Mucosa of rectum (tissue), 2 donors: Measurements from ENCODE around the gene LDLRAD1.
"Not testable (repeated sequence)": the region's sequence is repeated elsewhere in the genome, so short reads cannot be mapped to it uniquely, and the experiment has no call there.

Experiments used
- H3K27ac ChIP-seq, 2 donors: one replicate each; pipeline ENCODE4 v1.7.0; 2013; ENCODE audit warnings: inconsistent platforms in 2 of 2, low read depth in 2 of 2, low read length in 2 of 2
- H3K27me3 ChIP-seq, 2 donors: one replicate each; pipeline ENCODE4 v1.7.0; 2013; ENCODE audit warnings: low read length in 2 of 2; ENCODE audit not compliant: control insufficient read depth in 2 of 2, insufficient read depth in 2 of 2
- H3K36me3 ChIP-seq, 2 donors: one replicate each; pipeline ENCODE4 v1.7.0; 2013; ENCODE audit warnings: low read length in 2 of 2; ENCODE audit not compliant: control insufficient read depth in 2 of 2, insufficient read depth in 2 of 2
- H3K4me1 ChIP-seq, 2 donors: one replicate each; pipeline ENCODE4 v1.7.0; 2013; ENCODE audit warnings: low read length in 2 of 2, mild to moderate bottlenecking in 1 of 2; ENCODE audit not compliant: control insufficient read depth in 2 of 2, insufficient read depth in 2 of 2
- H3K4me3 ChIP-seq, 2 donors: one replicate each; pipeline ENCODE4 v1.7.0; 2013; ENCODE audit warnings: low read length in 2 of 2
- H3K9ac ChIP-seq, 2 donors: one replicate each; pipeline ENCODE4 v1.7.0; 2013; ENCODE audit warnings: low read length in 2 of 2, low read depth in 1 of 2, mild to moderate bottlenecking in 1 of 2
- H3K9me3 ChIP-seq, 2 donors: one replicate each; pipeline ENCODE4 v1.7.0; 2013; ENCODE audit warnings: low read length in 2 of 2; ENCODE audit not compliant: control insufficient read depth in 2 of 2
- donor health status: healthy.
- donor health status: Normal muscosa, but diverticular disease.

Gene LDLRAD1

GRCh38 chr1:53994516-53994915 is 23.5 kb downstream of the LDLRAD1 start:
- H3K9ac ChIP-seq, H3K36me3 ChIP-seq, H3K27me3 ChIP-seq, H3K4me3 ChIP-seq, H3K9me3 ChIP-seq, H3K4me1 ChIP-seq, H3K27ac ChIP-seq: not testable (repeated sequence)

- Histone ChIP-seq H3K27me3 (no peaks in the 10 kb centered on the region), H3K9me3 (no peaks in the 10 kb centered on the region), H3K27ac (no peak overlapping the region)
Measured at GRCh38 chr1:53992085-53992874, 25.7 kb downstream of the LDLRAD1 start.

GRCh38 chr1:53987880-53988279 is 30.1 kb downstream of the LDLRAD1 start:
- Histone ChIP-seq H3K4me1 (no peaks in the 10 kb centered on the region), H3K4me3 (no peak overlapping the region), H3K9me3 (no peaks in the 10 kb centered on the region), H3K27me3 (no peaks in the 10 kb centered on the region), H3K27ac (no peak overlapping the region), H3K9ac (no peak overlapping the region), H3K36me3 (no peaks in the 10 kb centered on the region)

More at GRCh38 chr1:53992085-53992874, 25.7 kb downstream of the LDLRAD1 start:
- no peaks in the 10 kb centered on the region for H3K36me3 ChIP-seq
- H3K4me3 ChIP-seq = no peak overlapping the region
- no peaks in the 10 kb centered on the region for H3K4me1 ChIP-seq
- H3K9ac ChIP-seq = no peak overlapping the region

- Histone ChIP-seq H3K4me3 (no peak overlapping the region), H3K9ac (no peak overlapping the region), H3K4me1 (peaks cover 0 to 5% of the 10 kb centered on the region in 2 donors), H3K36me3 (no peaks in the 10 kb centered on the region), H3K9me3 (no peaks in the 10 kb centered on the region), H3K27ac (no peak overlapping the region), H3K27me3 (no peaks in the 10 kb centered on the region)
Measured at GRCh38 chr1:53986458-53986857, 31.5 kb downstream of the LDLRAD1 start.

GRCh38 chr1:53984726-53985125 is 33.3 kb downstream of the LDLRAD1 start:
- Histone ChIP-seq H3K27me3 (no peaks in the 10 kb centered on the region), H3K36me3 (no peaks in the 10 kb centered on the region), H3K4me1 (peaks cover 0 to 5% of the 10 kb centered on the region in 2 donors), H3K27ac (no peak overlapping the region), H3K9ac (no peak overlapping the region), H3K4me3 (no peak overlapping the region), H3K9me3 (no peaks in the 10 kb centered on the region)

GRCh38 chr1:53982763-53983104 is 35.3 kb downstream of the LDLRAD1 start:
- Histone ChIP-seq H3K4me3 (peak overlapping the region; percentile 40 to 69), H3K27ac (no peak overlapping the region), H3K9me3 (no peaks in the 10 kb centered on the region), H3K36me3 (no peaks in the 10 kb centered on the region), H3K4me1 (peaks cover 0 to 5% of the 10 kb centered on the region in 2 donors), H3K27me3 (no peaks in the 10 kb centered on the region), H3K9ac (no peak overlapping the region)

- no peak overlapping the region for H3K27ac ChIP-seq
- no peaks in the 10 kb centered on the region for H3K27me3 ChIP-seq
- peaks cover 0 to 5% of the 10 kb centered on the region in 2 donors for H3K4me1 ChIP-seq
- H3K36me3 ChIP-seq = no peaks in the 10 kb centered on the region
- H3K4me3 ChIP-seq = peak overlapping the region; percentile 40 to 69
- no peaks in the 10 kb centered on the region for H3K9me3 ChIP-seq
- no peak overlapping the region for H3K9ac ChIP-seq
Measured at GRCh38 chr1:53982034-53982762, 35.8 kb downstream of the LDLRAD1 start.

GRCh38 chr1:53981220-53981619 is 36.8 kb downstream of the LDLRAD1 start:
- Histone ChIP-seq H3K27me3 (no peaks in the 10 kb centered on the region), H3K4me3 (no peak overlapping the region), H3K27ac (no peak overlapping the region), H3K4me1 (peaks cover 0 to 5% of the 10 kb centered on the region in 2 donors), H3K9me3 (no peaks in the 10 kb centered on the region), H3K36me3 (no peaks in the 10 kb centered on the region), H3K9ac (no peak overlapping the region)

- Histone ChIP-seq H3K9me3 (no peaks in the 10 kb centered on the region), H3K36me3 (no peaks in the 10 kb centered on the region), H3K9ac (no peak overlapping the region), H3K27ac (no peak overlapping the region), H3K4me3 (no peak overlapping the region), H3K4me1 (peaks cover 0 to 5% of the 10 kb centered on the region in 2 donors), H3K27me3 (no peaks in the 10 kb centered on the region)
Measured at GRCh38 chr1:53979712-53980450, 38.1 kb downstream of the LDLRAD1 start.

- H3K4me1 ChIP-seq = no peaks in the 10 kb centered on the region
- H3K9ac ChIP-seq = no peak overlapping the region
- no peak overlapping the region for H3K27ac ChIP-seq
- no peak overlapping the region for H3K4me3 ChIP-seq
- H3K27me3 ChIP-seq = no peaks in the 10 kb centered on the region
- H3K9me3 ChIP-seq = no peaks in the 10 kb centered on the region
- H3K36me3 ChIP-seq = no peaks in the 10 kb centered on the region
Measured at GRCh38 chr1:53975861-53976260, 42.1 kb downstream of the LDLRAD1 start.
